Eye (tissue), 1 donor: Measurements from ENCODE around the gene UGT1A5.
"Not testable (repeated sequence)": the region's sequence is repeated elsewhere in the genome, so short reads cannot be mapped to it uniquely, and the experiment has no call there.

ENCODE experiments used
- DNase-seq: peaks from one replicate; pipeline ENCODE4 v3.0.0-alpha.2; 2015

UGT1A5 gene

GRCh38 chr2:233747283-233747544 is 34.5 kb downstream of the UGT1A5 start:
- DNase-seq, result no peak

- DNase-seq, result not testable (repeated sequence)
Measured at GRCh38 chr2:233750689-233751088, 38.0 kb downstream of the UGT1A5 start.

- not testable (repeated sequence) for DNase-seq
Measured at GRCh38 chr2:233751212-233752009, 38.7 kb downstream of the UGT1A5 start.

GRCh38 chr2:233754872-233755611 is 42.3 kb downstream of the UGT1A5 start:
- DNase-seq, result no peak

GRCh38 chr2:233756429-233757081 is 43.8 kb downstream of the UGT1A5 start:
- no peak for DNase-seq

- DNase-seq, result no peak
Measured at GRCh38 chr2:233758141-233758540, 45.4 kb downstream of the UGT1A5 start.

GRCh38 chr2:233758849-233759248 is 46.1 kb downstream of the UGT1A5 start:
- DNase-seq, result no peak

GRCh38 chr2:233760043-233760442 is 47.3 kb downstream of the UGT1A5 start, which contains the start of gene UGT1A1:
TSS of gene UGT1A1 (plus strand) at chr2:233760270. CDS start at chr2:233760288, 18 bp downstream.
- no peak for DNase-seq

- DNase-seq, result no peak
Measured at GRCh38 chr2:233761040-233761769, 48.5 kb downstream of the UGT1A5 start.

- no peak for DNase-seq
Measured at GRCh38 chr2:233764264-233764663, 51.6 kb downstream of the UGT1A5 start.

GRCh38 chr2:233764761-233765160 is 52.1 kb downstream of the UGT1A5 start:
- DNase-seq, result no peak

GRCh38 chr2:233766416-233766815 is 53.7 kb downstream of the UGT1A5 start:
- no peak for DNase-seq

GRCh38 chr2:233768076-233768475 is 55.4 kb downstream of the UGT1A5 start:
- peak; percentile 69 for DNase-seq

- DNase-seq, result no peak
Measured at GRCh38 chr2:233769260-233769659, 56.6 kb downstream of the UGT1A5 start.

GRCh38 chr2:233772153-233772552 is 59.4 kb downstream of the UGT1A5 start:
- DNase-seq, result no peak

GRCh38 chr2:233772583-233772982 is 59.9 kb downstream of the UGT1A5 start:
- no peak for DNase-seq

- no peak for DNase-seq
Measured at GRCh38 chr2:233773854-233774253, 61.1 kb downstream of the UGT1A5 start.

GRCh38 chr2:233775414-233775813 is 62.7 kb downstream of the UGT1A5 start:
- DNase-seq, result no peak

GRCh38 chr2:233778030-233778429 is 65.3 kb downstream of the UGT1A5 start, which contains the start of gene MROH2A:
TSS of gene MROH2A (plus strand) at chr2:233778330. CDS start at chr2:233779359, 1,029 bp downstream.
- DNase-seq, result no peak

- no peak for DNase-seq
Measured at GRCh38 chr2:233779722-233780121, 67.0 kb downstream of the UGT1A5 start.

- no peak for DNase-seq
Measured at GRCh38 chr2:233780771-233781170, 68.1 kb downstream of the UGT1A5 start.

GRCh38 chr2:233789554-233789953 is 76.8 kb downstream of the UGT1A5 start:
- no peak for DNase-seq
